Heart left ventricle (tissue), 13 donors: ENCODE measurements around the gene RTBDN.
"Not testable (repeated sequence)": the region's sequence is repeated elsewhere in the genome, so short reads cannot be mapped to it uniquely, and the experiment has no call there.

Source experiments
- POLR2A ChIP-seq, 2 donors: fragments of 450-650 bp; IDR thresholded peaks; one replicate each; pipeline ENCODE4 v1.6.1; 2017; ENCODE audit warnings: antibody characterized with exemption in 2 of 2, mild to moderate bottlenecking in 2 of 2, moderate library complexity in 2 of 2
- TF ChIP-seq, protein P1 (sequence below), 12 donors: fragments of 200-600 bp; sonication (generic) in 4 of 12; IDR thresholded peaks; one replicate each; pipeline versions ENCODE4 v1.5.0 to v1.8.0; 2018 to 2022; ENCODE audit warnings: antibody characterized with exemption in 12 of 12, mild to moderate bottlenecking in 5 of 12
- donor health status: ischemic (EF 13 %, LVEDD 7.1; RV severe dilation, severe dysfunction).
- donor health status: DM: no; HTN: yes; CAD: no.
- donor health status: DM: no; HTN: no; CAD: no.
- donor health status: ischemic (EF 25% LVEDD 6.9; RV normal size, moderate dysfunction).
- donor health status: ischemic (EF 25% LVEDD 5.7; RV mildly dilated, moderate dysfunction).
- donor health status: ischemic (EF 35%, LVEDD 5.7; RV mildly dilated, moderate dysfunction).
- donor health status: nonischemic (EF 11% LVEDD 7.7; RV severe dilation, severe dysfunction).
- donor health status: DM: yes; HTN: yes; CAD: no.
- donor health status: PGD.
- donor health status: ischemic (EF 29% LVEDD 5.4; RV normal size, mild dysfunction).
- donor health status: nonischemic (EF 23%, LVEDD 6.1; RV moderate dilation, normal function).

DNA sequence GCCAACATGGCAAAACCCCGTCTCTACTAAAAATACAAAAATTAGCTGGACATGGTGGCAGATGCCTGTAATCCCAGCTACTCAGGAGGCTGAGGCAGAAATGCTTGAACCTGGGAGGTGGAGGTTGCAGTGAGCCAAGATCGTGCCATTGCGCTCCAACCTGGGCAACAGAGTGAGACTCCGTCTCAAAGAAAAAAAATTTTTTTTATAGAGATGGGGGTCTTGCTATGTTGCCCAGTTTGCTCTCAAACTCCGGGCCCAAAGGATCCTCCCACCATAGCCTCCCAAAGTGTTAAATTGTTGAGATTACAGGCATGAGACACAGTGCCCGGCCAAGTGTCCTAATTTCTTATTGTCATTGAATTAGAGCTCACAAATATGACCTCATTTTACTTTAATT lies 17.2 kb downstream of the RTBDN start:
- not testable (repeated sequence) for TF ChIP-seq POLR2A (IDR thresholded peaks at IDR 0.05)
- TF ChIP-seq, protein P1, sequence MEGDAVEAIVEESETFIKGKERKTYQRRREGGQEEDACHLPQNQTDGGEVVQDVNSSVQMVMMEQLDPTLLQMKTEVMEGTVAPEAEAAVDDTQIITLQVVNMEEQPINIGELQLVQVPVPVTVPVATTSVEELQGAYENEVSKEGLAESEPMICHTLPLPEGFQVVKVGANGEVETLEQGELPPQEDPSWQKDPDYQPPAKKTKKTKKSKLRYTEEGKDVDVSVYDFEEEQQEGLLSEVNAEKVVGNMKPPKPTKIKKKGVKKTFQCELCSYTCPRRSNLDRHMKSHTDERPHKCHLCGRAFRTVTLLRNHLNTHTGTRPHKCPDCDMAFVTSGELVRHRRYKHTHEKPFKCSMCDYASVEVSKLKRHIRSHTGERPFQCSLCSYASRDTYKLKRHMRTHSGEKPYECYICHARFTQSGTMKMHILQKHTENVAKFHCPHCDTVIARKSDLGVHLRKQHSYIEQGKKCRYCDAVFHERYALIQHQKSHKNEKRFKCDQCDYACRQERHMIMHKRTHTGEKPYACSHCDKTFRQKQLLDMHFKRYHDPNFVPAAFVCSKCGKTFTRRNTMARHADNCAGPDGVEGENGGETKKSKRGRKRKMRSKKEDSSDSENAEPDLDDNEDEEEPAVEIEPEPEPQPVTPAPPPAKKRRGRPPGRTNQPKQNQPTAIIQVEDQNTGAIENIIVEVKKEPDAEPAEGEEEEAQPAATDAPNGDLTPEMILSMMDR (IDR thresholded peaks at IDR 0.05) = not testable (repeated sequence)
